Middle frontal gyrus (tissue), 1 donor: Measurements from ENCODE around the gene TBC1D5.

Experiments used
- DNase-seq: peaks from one replicate; pipeline ENCODE4 v3.0.0-alpha.2; 2015; ENCODE audit warnings: low spot score; ENCODE audit errors: extremely low spot score

TBC1D5 gene

DNA sequence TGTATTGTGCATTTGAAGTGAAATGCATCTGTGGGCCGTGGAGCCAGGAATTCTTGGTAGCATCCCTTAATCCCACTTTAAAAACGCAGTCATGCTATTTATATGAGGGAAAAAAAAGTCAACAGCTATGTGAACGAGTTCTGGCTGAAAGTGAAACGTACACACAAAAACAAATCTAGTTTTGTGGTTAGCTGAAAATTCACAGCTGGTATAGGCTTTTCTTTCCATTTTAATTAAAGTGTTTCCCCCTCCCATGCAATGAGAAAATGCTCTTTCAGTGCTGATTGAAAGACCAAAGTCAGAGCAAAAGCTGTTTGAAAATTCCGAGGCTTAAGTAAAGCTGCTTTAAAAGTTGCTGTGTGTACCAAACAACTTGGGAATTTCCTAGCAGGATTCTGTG lies 560.3 kb downstream of the TBC1D5 start:
- no peak for DNase-seq

DNA sequence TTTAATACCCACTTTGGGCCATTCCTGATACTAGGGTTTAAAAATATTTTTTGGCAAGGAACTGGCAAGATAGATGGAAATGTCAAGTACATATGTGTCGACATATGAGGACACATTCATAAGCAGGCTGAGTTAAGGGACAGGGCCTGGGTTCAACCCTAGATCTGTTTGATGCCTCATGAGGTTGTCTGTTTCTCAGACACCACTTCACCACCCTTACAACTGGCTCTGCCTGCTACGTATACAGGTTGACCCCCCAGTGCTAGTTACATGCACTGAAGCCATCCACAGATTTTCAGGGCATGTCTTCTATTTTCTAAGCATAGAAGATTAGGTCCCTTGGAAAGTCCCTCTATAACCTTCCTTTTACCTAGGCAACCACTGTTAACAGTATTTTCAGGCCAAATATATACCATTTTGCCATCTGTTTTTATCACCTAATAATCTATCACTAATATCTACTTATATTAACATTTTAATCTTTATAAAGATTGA lies 561.0 kb downstream of the TBC1D5 start:
- DNase-seq: no peak

DNA sequence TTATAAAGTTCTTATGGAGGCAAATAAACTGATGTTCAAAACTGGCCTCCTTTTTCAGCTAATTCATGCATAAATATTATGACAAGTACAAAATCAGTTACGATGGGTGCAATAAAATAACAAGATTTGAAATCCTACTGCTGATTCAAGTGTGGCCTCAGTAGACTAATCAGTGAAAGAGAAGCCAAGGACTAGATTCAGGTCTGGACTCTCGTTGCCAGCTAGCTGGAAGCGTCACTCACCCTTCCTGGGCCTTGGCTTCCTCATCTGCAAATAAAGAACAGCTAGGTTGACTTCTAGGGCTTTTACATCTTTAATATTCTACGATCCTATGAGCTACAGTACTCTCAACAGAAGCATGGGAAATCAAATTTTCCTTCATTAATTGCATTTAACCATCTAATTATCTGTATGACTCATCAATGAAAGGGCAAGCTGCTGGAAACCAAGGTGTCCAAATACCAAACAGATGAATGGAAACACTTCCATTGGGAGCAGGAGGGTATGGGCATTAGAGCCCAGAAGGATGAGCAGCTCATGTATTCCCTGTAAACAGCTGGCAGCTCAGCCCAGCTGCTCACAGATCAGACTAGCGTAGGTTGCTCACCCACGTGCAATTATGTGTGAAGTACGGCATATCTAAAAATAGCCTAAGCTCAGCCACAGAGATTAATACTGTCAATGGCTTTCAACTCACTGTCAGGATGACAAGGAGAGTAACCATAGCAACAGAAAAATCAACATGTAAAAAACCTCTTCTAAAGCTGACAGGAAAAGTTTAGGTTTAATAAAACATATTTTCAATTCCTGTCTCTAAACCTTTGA lies 562.8 kb downstream of the TBC1D5 start:
- DNase-seq: no peak

DNA sequence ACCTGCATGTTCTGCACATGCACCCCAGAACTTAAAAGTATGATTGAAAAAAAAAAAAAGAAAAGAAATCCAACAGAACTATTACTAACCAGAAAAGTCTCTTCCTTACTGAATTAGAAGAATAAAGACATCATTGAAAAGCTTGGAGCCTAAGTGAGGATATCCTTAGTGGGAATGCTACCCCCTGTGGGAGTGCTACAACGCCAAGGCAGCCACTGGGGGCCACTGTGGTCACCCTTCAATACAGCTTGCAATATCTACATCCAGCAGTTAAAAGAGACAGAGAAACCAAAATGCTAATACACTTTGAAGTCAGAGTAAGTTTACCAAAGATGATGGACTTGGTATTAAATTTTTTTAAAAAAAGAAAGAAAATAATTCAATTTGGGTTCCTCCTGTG lies 565.7 kb downstream of the TBC1D5 start:
- DNase-seq: no peak

DNA sequence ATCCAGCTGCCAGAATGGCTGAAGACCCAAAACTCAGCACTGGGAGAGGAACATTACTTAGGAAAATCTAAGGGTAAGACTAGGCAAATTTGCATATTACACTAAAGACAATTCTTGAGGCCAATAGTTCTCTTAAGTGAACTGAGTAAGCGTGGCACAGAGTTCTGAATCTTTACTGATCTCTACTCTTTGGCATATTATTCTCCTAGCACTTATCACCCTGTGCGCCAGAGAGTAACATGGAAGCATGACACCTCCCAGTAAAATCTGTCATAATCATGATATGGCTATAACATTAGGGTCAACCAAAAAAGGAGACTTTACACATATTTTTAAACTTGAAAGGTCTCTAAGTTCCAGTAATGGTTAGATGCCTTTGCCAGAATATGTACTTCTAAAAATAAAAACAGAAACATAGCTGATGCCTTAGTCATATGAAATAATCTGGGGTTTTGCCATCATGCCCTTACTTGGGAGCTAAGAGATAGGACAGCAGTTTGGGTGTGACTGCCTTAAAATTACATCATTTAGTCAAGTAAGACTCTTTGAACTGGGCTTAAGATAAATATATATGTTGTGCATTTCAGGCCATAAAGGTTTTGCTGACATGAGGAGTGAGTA lies 567.1 kb downstream of the TBC1D5 start:
- no peak for DNase-seq

DNA sequence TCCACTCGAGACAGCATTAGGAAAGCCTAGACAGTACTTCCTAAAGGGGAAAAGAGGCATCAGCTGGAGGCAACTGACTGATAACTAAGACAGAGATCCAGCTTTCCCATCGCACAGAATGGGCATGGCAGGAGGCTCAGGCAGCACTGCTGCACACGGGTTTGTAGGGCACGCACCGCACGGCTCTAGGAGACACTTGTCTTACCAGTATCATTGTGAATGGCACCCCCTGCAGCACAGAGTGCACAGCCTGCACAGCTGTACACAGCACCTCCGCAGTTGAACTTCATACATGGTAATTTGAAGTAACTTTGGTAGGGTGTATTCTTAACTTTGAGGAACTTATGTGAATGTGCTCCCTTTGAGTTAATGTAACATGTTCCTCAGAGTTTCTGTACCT lies 576.1 kb downstream of the TBC1D5 start:
- DNase-seq: no peak

DNA sequence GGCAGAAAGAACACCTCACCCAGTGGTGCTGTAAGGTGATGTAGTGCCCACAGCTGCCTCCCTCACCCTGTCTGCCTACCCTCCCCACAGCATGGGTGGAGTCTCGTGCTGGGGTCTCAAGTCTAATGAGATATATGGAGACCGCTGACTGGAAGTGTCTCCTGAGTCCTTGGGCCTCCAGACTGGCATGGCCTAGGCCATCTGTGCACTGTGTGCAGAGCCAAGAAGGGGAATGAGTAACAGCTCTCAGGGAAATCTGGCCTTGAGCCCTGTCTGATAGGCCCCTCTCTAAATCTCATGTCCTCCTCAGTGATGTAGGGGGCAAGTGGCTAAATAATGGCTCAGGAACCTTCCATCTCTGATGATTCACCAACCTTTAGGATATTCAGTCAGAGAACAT lies 580.3 kb downstream of the TBC1D5 start:
- no peak for DNase-seq

DNA sequence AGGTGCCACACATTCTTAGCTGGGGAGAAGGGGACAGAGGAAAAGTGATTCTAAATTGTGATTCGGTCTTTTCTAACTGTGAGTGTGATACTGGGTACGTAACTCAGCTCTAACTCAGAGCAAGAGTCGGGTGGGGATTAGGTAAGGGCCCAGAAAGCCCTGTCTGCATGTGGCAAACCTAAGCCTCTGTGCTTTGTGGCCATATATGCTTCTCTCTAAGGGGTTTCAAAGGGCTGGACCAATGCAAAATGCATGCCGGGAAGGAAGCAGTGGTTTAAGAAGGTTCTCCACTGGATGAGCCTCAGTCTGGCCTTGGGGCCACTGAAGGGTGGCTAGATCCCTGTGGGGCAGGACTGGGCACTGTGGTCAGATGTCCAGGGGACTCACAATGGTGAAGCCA lies 581.8 kb downstream of the TBC1D5 start:
- DNase-seq: no peak

DNA sequence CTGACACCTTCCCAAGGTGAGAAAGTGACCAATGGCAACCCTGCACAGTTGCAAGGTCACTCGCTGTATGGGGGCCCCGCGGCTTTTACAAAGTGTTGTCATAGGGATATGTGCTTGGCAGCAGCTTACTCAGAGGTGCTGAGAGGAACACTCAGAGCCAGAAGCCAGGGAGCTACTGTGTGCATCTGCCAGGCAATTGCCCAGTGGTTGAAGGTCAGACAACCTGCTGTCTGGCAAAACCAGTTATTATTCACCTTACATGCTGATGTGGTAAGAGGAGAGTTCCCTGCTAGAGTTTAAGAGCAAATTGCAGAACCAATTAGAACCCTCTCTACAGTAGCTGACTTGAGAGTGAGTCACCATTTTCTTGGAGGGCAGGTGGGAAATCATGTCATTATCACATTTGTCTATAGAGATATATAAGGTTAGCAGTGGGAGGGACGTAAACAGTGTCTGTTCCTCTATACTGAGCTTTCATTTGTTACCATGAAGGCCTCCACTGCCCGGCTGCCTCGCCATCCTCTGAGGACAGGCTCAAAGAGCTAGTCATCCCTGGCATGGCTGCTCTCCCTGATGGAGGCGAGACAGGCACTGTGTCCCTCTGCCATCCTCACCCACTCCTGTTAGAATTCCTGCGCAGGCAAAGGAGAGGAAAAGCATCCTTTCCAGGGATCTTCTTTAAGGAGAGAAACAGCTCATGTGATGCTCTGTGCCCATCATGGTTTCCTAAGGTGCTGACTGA lies 583.3 kb downstream of the TBC1D5 start:
- no peak for DNase-seq

DNA sequence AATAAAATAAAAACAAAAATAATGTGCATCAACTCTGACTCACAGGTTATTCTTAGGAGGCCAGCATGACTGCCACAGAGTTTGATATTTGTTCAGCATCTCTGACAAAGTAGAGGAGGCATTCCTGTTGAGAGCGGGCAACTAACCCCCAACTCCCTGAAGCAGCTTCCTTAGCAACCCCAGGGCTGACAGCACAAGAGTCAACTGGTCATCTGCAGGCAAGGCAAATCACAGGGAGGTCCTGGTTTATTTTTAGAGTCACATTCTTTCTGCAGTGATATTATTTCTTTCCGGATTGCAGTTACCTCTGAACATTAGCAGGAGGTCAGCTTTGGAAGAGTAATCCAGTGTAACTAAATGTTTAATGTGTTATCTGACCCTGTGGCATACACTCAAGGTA lies 584.7 kb downstream of the TBC1D5 start:
- no peak for DNase-seq

DNA sequence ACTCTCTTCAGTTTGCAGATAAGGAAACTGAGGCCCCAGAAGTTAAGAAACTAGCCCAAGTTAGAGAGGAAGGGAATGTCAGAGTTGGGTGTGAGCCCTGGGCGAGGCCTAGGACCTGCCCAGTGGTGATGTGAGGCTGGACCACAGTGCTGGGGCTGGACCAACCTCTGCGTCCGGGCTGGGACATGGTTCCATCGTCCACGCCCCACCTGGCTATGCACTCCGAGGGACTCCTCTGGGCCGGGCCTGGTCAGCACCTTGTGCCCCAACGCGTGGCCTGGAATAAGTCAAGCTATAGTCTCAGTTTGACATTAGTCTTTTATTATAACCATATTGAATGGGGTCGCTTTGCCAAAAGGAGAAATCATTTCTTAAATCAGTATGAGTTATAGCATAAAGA lies 585.6 kb downstream of the TBC1D5 start:
- no peak for DNase-seq

DNA sequence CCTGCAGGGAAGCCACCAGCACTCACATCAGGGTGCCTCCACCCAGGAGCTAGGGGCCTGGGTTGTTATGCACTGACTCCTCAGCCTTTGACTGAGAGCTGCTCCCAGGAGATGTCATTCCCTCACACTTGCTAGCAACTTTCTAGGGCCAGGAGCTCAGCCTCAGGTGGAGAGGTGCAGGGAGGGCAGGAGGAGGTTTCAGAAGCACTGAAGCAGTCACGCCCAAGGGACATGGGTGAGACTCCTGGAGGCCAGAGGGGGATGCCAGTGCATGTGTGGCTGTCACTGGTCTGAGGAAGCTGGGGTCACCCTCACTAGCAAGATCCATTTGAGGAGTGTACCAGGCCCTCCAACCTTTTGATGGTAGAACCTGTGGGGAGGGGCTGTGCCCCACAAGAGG lies 586.5 kb downstream of the TBC1D5 start:
- no peak for DNase-seq

DNA sequence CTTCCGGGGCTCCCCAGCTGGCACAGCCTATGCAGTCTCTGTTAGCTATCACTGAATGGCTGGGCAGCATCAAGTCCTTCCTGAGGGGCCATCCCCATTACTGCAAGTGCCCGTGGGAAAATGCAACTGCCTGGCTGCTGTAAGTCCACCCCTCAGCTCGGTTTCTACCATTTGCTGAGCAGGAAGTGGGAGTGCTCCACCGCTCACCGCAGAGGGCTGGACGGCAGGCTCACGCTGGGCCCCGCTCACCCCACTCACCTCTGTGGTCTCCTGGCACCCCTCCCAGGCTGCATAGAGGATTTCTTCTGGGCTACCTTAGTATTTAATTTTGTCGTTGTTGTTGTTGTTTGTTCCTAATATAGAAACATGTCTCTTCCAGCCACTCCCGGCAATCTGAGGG lies 587.5 kb downstream of the TBC1D5 start:
- no peak for DNase-seq

DNA sequence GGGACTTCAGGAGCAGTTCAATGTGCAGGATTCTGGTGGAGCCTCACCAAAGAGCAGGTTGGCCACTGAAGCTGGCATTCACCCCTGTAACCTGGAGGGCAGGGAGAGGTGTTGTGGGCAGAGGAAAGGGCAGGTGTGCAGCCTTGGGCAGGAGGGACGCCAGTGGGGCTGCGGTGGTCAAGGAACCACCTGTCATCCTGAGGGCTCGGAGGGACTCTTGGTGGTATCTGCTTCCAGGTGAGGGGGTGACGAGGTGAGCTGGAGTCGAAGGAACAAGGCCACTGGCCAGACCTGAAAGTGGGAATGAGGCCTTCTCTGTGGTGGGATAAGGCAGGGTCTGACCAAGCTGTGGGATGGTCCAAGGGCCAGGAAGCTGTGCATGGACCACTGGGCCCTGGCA lies 588.2 kb downstream of the TBC1D5 start:
- DNase-seq: no peak

DNA sequence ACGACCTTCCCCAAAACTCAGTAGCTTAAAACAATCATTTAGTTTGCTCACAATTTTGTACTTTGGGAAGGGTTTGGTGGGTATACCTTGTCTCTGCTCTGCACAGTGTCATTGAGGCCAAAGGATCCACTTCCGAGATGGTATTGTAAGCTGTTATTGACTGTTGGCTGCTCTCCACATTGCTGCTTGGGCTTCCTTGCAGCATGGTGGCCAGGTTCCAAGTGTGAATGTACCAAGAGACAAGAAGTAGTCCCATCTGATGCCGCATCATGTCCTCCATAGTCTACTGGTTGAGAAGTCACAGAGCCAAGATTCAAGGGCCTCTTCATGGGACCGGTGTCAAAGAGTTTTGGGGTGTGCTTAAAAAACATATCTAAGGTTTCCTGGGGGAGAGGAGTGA lies 589.2 kb downstream of the TBC1D5 start:
- no peak for DNase-seq

DNA sequence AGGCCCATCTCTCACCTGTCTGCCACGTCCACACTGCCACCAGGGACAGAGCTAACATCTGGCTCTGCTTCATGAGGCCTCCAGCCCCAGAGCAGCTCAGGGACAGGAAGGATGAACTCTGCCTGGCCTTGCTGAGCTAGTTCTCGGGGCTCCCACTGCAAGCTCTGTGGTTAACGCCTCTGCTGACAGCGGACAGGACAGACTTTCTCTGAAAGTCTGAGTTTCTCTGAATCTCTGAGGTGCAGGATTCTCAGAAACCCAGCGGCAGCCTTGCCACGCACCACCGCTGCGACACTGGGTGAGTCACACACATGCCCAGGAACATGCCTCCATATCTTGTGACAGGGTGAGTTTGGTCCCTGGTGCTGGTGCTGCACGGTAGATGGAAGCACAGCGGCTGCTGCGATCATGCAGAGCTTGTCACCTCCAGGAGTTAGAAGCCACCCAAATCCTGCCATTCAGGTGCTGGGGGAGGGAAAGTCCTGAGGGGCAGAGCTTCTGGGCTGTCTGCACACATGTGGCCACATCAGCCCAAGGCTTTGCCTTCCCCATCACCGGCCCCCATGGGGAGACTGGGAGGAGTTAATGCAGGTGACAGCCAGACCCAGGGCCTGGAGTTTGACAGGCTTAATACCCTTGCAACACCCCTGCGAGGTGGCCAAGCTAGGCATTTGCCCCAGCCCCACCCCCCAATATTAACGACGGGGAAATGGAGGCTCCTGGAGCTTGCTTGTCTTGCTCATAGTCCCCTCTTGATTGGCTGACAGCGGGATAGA lies 590.6 kb downstream of the TBC1D5 start:
- DNase-seq: no peak

DNA sequence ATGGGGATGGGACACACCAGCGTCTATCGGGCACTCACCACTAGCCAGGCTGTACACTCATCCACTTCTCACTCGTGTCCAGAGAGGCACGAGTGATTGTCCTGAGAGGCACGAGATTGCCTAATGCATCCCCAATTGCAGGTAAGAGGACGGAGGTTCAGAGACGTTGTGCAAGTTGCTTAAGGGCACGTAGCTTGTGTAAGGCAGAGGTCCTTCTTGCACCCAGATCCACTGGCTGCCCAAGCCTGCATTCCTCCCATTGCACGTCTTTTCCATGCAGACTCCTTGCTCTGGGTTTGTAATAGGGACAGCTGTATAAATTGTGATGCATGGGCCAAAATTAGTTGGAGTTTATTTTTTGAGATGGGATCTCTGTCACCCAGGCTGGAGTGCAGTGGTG lies 593.4 kb downstream of the TBC1D5 start:
- no peak for DNase-seq

DNA sequence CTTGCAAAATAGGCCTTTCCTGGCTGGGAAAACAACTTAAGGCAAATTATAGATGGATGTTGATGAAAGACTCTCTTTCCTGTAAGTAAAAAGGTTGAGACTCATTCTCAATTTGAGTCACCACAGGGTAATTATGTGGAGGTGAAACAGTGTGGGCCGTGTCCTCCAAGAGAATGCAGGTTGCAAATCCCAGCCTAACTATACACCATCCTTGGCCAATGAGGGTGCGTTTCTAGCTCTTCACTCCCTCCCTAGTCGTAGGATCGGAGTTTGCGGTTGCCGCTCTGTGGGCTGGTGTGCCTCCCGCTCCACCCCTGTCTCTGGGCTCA lies 597.8 kb downstream of the TBC1D5 start:
- no peak for DNase-seq

DNA sequence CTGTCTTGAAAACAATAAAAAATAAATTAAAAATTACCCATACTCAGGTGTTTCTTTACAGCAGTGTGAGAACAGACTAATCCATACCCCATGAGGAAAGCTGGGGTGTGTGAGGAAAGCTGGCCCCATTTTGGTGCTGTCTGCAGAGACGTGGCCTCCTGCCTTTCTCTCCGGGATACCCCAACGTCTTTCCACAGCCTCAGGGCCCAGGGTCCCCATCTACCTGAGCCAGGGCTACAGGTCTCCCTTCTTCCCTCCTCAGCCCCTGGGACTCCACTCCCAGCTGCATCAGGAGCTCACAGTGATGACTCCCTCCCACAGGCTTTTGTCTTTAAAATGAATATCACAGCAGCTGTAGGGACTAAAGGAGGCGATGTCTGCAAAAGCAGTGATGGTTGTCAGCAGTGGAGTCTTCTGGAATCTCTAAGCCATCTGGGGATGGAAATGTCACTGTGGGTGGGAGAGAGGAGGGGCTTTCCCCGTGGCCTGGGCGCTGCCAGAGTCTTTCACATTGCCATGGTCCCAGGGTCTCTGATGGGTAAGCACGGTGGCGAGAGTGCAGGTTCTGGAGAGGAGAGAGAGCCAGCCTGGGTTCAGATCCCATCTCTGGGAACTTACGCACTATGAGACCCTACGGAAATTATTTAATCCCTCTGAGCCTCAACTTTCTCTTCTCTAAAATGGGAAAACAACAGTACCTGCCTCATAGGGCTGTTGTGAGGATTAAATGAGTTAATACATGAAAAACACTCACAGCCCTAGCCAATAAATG lies 598.4 kb downstream of the TBC1D5 start:
- no peak for DNase-seq

DNA sequence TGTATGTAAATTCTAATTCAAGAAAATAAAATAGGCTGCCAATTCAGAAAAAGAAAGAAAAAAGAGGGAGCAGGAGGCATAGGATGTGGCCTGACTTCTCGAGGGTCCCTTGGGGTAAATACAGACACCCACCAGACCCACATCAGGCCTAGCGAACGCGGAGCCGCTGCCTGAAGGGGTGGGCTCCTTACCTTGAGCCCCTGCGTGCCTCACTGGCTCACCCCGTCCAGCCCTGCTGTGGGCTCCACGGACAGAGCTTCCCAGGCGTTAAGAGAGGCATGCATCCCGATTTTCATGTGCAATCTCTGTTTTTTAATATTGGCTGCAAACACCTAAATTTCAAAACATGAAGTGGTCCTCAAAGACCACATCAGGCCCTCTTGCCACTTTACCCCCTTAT lies 599.9 kb downstream of the TBC1D5 start:
- DNase-seq: no peak

DNA sequence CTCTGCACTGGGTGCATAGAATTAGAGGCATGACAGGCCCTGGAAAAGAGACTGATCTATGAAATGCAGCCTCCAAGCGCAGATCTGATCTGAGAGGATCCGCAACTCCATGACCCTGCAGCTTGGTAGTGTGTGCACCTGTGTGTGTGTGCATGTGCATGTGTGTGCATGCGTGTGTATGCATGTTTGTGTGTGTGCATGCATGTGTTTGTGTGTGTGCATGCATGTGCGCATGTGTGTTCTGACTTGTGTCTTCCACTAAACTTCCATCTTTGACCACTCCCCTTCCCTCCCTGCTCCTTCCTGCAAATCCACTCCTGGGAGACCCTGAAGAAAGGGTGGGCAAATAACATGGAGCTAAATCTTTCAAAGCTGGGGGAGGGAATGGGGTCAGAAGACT lies 600.7 kb downstream of the TBC1D5 start:
- no peak for DNase-seq
